ENCODE results near the gene HSPB9. TPM values are rescaled to one million over a fixed set of nuclear protein-coding genes. Genes with fewer than 3 reads are reported as not detected.
"Not testable (repeated sequence)": the region's sequence is repeated elsewhere in the genome, so short reads cannot be mapped to it uniquely, and the experiment has no call there.

The HSPB9 gene
- total RNA-seq, 1 donor, result not detected

DNA sequence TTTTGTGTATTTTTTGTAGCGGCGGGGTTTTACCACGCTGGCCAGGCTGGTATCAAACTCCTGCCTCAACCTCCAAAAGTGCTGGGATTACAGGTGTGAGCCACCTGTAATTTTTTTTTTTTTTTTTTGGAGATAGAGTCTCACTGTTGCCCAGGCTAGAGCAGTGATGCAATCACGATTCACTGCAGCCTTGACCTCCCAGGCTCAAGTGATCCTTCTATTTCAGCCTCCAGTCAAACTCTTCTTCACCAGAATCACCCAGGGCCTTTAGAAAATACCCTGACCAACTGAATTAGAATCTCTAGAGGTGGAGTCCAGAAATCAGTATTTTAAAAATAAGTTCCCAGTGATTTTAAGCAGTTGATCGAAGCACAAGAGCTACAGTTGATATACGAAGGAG lies 12.5 kb downstream of the HSPB9 start:
- H3K4me3 ChIP-seq (ENCODE audit: low read depth, low read length), result no peak overlapping the region
- DNase-seq (ENCODE audit: low read depth), result no peak
- TF ChIP-seq, protein P1, sequence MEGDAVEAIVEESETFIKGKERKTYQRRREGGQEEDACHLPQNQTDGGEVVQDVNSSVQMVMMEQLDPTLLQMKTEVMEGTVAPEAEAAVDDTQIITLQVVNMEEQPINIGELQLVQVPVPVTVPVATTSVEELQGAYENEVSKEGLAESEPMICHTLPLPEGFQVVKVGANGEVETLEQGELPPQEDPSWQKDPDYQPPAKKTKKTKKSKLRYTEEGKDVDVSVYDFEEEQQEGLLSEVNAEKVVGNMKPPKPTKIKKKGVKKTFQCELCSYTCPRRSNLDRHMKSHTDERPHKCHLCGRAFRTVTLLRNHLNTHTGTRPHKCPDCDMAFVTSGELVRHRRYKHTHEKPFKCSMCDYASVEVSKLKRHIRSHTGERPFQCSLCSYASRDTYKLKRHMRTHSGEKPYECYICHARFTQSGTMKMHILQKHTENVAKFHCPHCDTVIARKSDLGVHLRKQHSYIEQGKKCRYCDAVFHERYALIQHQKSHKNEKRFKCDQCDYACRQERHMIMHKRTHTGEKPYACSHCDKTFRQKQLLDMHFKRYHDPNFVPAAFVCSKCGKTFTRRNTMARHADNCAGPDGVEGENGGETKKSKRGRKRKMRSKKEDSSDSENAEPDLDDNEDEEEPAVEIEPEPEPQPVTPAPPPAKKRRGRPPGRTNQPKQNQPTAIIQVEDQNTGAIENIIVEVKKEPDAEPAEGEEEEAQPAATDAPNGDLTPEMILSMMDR (IDR thresholded peaks at IDR 0.05; ENCODE audit: insufficient read depth, low read length), result no peak

DNA sequence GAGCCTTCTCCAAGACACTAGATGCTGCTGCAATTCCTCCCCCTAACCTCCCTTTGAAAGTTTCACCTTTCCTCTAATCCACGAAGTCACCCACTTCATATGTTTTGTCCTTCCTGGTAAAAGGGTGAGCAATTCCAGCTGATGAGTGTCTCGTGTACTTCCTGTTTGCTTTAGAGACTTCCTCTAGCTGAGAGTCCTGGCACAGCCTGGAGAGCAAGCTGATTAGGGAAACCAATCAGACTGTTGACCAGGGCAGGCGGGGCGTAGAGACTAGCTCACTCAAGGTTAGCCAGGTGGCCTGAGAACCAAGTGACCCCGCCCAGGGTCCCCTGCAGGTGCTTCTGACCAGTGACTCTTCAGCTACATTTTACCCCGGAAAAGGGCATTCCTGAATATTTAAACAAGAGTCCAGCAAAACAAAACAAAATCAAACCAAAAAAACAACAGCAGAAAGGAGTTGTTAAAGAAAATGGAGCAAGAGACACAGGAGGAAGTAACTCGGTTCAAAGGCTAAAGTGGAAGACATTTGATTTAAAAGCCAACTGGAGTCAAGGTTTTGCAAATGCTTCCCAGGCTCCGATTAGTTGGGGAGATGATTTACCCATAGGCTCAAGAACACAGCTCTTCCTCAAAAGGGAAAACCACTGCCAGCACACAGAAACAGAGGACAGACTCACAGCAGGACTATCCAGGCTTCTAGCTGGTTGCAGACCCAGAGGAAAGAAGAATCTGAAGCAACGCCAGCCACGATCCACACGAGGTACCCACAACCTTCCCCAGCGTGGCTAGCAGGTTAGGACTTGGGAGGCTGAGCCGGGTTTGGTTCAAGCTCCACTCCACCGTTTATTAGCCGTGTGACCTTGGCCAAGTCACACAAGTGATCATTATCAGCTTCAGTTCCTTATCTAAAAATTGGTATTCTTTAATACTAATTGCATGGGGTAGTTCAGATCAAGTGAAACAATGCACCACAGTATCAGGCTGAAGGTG lies 13.4 kb downstream of the HSPB9 start:
- TF ChIP-seq, protein P1 (IDR thresholded peaks at IDR 0.05; ENCODE audit: insufficient read depth, low read length), result no peak
- H3K4me3 ChIP-seq (ENCODE audit: low read depth, low read length), result no peak overlapping the region
- DNase-seq (ENCODE audit: low read depth), result peak; percentile 53

DNA sequence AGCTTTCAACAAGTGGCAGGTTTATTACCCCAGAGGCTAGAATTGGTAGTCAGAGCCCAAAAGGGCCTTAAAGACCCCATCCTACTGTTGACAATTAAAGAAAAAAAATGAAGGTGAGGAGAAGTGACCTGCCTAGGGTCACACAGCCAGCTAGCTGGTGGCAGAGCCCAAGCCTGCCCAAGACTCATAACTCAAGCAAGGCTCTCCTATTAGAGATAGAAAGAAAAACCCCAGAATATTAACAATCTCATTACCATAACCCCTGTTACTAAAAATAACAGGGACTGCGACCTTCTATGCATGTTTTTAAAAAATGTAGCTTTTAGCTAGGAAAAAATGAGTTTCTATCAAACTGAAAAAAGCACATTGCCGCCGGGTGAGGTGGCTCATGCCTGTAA lies 14.0 kb downstream of the HSPB9 start:
- TF ChIP-seq, protein P1 (IDR thresholded peaks at IDR 0.05; ENCODE audit: insufficient read depth, low read length), result no peak
- H3K4me3 ChIP-seq (ENCODE audit: low read depth, low read length), result no peak overlapping the region
- DNase-seq (ENCODE audit: low read depth), result no peak

DNA sequence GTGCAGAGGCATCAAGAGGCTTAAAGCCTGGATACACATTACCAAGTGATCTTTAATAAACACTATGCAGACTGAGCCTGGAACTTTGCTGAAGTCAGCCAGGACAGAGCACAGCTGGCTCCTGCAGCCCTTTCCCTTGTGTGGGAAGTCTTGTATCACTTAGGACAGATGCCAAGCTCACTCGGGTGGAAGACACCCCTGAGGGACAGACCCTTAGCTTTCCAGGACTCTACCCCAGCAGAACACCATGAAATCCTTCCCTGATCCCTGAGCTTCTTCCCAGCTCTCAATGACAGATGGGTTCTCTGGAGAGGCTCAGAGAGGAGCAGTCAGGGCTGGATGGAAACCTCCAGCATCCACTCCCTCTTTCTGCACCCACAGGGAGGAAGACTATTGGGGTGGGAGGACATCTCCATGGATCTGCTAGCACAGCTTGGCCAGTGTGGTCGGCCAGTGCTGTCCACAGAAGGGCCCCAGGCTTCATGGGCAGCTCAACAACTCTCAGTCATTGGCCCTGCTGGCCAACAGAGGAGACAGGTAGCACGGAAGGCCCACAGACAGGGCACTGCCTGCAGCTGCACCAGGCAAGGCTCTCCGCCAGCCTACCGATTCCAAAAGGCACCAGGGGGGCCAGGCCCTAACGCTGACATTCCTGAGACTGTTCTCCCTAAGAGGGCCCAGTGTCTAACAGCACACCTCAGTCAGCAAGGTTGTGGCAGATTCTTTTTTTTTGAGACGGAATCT lies 16.3 kb downstream of the HSPB9 start:
- TF ChIP-seq, protein P1 (IDR thresholded peaks at IDR 0.05; ENCODE audit: insufficient read depth, low read length), result no peak
- DNase-seq (ENCODE audit: low read depth), result no peak
- no peak overlapping the region for H3K4me3 ChIP-seq (ENCODE audit: low read depth, low read length)

DNA sequence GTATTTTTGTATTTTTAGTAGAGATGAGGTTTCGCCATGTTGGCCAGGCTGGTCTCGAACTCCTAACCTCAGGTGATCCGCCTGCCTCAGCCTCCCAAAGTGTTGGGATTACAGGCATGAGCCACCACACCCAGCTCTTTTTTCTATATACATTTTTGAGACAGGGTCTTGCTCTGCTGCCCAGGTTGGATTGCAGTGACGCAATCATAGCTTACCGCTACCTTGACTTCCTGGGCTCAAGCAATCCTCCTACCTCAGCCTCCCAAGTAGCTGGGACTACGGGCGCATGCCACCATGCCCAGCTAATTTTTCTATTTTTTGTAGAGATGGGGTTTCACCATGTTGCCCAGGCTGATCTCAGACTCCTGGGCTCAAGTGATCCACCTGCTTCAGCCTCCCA lies 18.1 kb downstream of the HSPB9 start:
- DNase-seq (ENCODE audit: low read depth); H3K4me3 ChIP-seq (ENCODE audit: low read depth, low read length): not testable (repeated sequence)

DNA sequence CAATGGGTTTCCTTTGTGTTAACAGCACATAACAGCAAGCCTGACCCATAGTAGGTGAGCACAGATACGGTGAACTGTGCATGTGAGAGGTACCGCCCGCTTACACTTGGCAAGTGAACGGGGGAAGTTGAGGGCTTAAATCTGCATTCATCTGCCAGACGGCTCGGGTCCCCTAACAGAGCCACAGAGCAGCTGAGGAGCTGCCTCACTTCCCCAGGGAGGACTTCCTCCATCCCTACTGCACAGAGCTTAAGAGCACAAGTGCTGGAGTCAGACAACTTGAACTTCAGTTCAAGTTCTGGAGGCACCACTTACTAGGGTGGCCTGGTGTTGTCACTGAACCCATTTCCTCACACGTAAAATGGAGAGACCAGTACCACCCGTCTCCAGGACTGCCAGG lies 18.8 kb downstream of the HSPB9 start:
- DNase-seq (ENCODE audit: low read depth), result no peak
- TF ChIP-seq, protein P1 (IDR thresholded peaks at IDR 0.05; ENCODE audit: insufficient read depth, low read length), result no peak
- no peak overlapping the region for H3K4me3 ChIP-seq (ENCODE audit: low read depth, low read length)

DNA sequence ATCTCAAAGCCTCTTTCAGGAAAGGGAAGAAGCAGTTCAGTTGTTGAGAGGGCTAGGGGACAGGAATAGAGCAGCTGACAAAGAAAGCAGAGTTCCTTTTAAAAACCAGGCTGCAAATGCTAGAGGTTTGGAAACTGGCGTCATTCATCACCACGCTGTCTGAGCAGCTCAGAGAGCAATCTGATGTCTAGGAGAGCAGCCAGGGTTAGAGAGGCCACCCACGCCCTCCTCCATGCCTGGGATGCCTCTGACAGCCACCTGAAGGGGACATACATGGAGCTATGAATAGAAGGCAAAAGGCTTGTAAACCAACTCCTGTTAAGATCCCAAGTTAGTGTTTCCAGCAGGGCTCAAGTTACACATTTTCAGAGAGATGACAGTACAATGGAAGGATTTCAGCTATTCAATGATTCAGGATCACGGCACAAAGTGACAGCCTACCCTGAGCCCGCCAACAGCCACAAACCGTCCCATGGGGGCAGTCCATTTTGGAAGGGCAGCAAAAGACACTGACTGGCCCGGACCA lies 19.8 kb downstream of the HSPB9 start:
- DNase-seq (ENCODE audit: low read depth), result peak; percentile 57
- TF ChIP-seq, protein P1 (IDR thresholded peaks at IDR 0.05; ENCODE audit: insufficient read depth, low read length), result no peak
- no peak overlapping the region for H3K4me3 ChIP-seq (ENCODE audit: low read depth, low read length)

DNA sequence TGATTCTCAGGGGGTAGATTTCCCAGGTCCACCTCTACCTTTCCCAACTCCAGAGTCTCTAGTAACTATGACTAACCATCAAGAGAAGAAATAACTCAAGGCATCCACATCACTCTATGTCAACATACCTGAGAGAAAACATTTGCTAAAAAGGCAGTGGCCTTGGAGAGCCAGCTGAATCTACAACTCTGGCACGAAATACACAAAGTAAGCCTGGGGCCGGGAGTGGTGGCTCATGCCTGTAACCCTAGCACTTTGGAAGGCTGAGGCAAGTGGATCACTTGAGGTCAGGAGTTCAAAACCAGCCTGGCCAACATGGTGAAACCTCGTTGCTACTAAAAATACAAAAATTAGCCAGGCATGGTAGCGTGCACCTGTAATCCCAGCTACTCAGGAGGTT lies 20.5 kb downstream of the HSPB9 start:
- H3K4me3 ChIP-seq (ENCODE audit: low read depth, low read length); DNase-seq (ENCODE audit: low read depth): not testable (repeated sequence)
